ENCODE data around the gene TRIM27. TPM values are rescaled to one million over a fixed set of nuclear protein-coding genes. Genes with fewer than 3 reads are reported as not detected.
"Not testable (repeated sequence)": the region's sequence is repeated elsewhere in the genome, so short reads cannot be mapped to it uniquely, and the experiment has no call there.

The TRIM27 gene
- total and polyA plus RNA-seq, 8 donors = 24.1 to 43.3 (median 31.0) TPM

GRCh38 chr6:28953039-28953584, 29.3 kb upstream of the TRIM27 start:
- H3K36me3 ChIP-seq = no peaks in the 10 kb centered on the region
- intact Hi-C loops (cut with DNase I) = no loop called here
- H3K9me3 ChIP-seq = no peaks in the 10 kb centered on the region
- no peak overlapping the region for H3K27ac ChIP-seq
- ATAC-seq (peak; percentile 83 to 90 (median 88)), FAIRE-seq (no peak), DNase-seq (peak in 3 of 6 donors; percentile 13 to 69 (median 59))
- peak overlapping the region in 2 of 4 donors; percentile 31 to 38 for H3K4me3 ChIP-seq
- peaks cover 0 to 4% (median 0%) of the 10 kb centered on the region in 3 donors for H3K4me1 ChIP-seq
- no peak for TF ChIP-seq CTCF (IDR thresholded peaks at IDR 0.05)
- WGBS, 2 donors = 10 to 12% methylated on average over 13 of the region's 13 CpGs
- H3K27me3 ChIP-seq = no peaks in the 10 kb centered on the region

- ATAC-seq; FAIRE-seq; H3K4me3 ChIP-seq; H3K4me1 ChIP-seq; H3K36me3 ChIP-seq; H3K27me3 ChIP-seq; H3K9me3 ChIP-seq; H3K27ac ChIP-seq; intact Hi-C loops (cut with DNase I): not testable (repeated sequence)
- 87 to 92% methylated on average over 24 to 41 of the region's 41 CpGs for WGBS, 2 donors
- DNase-seq = peak in 1 of 6 donors; percentile 70
Measured at GRCh38 chr6:28949656-28950195, 25.9 kb upstream of the TRIM27 start.

GRCh38 chr6:28948782-28949486, 25.1 kb upstream of the TRIM27 start:
- intact Hi-C loops (cut with DNase I) = no loop called here
- FAIRE-seq (no peak), ATAC-seq (no peak), DNase-seq (no peak)
- no peak for TF ChIP-seq CTCF (IDR thresholded peaks at IDR 0.05)
- 76 to 78% methylated on average over 23 of the region's 23 CpGs for WGBS, 2 donors
- Histone ChIP-seq H3K27ac (no peak overlapping the region), H3K4me1 (peaks cover 0 to 4% (median 0%) of the 10 kb centered on the region in 3 donors), H3K4me3 (no peak overlapping the region), H3K36me3 (no peaks in the 10 kb centered on the region), H3K27me3 (no peaks in the 10 kb centered on the region), H3K9me3 (no peaks in the 10 kb centered on the region)

- H3K9me3 ChIP-seq = no peaks in the 10 kb centered on the region
- 93 to 100% methylated on average over 1 of the region's 1 CpG for WGBS, 2 donors
- TF ChIP-seq CTCF (IDR thresholded peaks at IDR 0.05) = no peak
- no peak for ATAC-seq
- no peak overlapping the region for H3K4me3 ChIP-seq
- no peak for FAIRE-seq
- intact Hi-C loops (cut with DNase I) = no loop called here
- no peak overlapping the region for H3K27ac ChIP-seq
- H3K36me3 ChIP-seq = no peaks in the 10 kb centered on the region
- no peaks in the 10 kb centered on the region for H3K4me1 ChIP-seq
- no peak for DNase-seq
- H3K27me3 ChIP-seq = no peaks in the 10 kb centered on the region
Measured at GRCh38 chr6:28947831-28948270, 24.1 kb upstream of the TRIM27 start.

- Histone ChIP-seq H3K27me3 (no peaks in the 10 kb centered on the region), H3K36me3 (no peaks in the 10 kb centered on the region), H3K9me3 (no peaks in the 10 kb centered on the region), H3K27ac (no peak overlapping the region), H3K4me1 (no peaks in the 10 kb centered on the region), H3K4me3 (no peak overlapping the region)
- ATAC-seq (no peak), DNase-seq (no peak), FAIRE-seq (no peak)
- 72 to 73% methylated on average over 6 of the region's 6 CpGs for WGBS, 2 donors
- intact Hi-C loops (cut with DNase I) = no loop called here
- TF ChIP-seq CTCF (IDR thresholded peaks at IDR 0.05) = no peak
Measured at GRCh38 chr6:28947067-28947765, 23.4 kb upstream of the TRIM27 start.

All from pancreas (tissue), 10 donors.